Adrenal gland (tissue), 5 donors: ENCODE data around the gene NCOA1.

Experiments
- CTCF ChIP-seq, 6 experiments: fragments of 450-650 bp in 4 of 6; fragments of 200-600 bp in 2 of 6; sonication (generic) in 1 of 6; IDR thresholded peaks; 1 replicate in 5 of 6; 2 replicates in 1 of 6; pipeline versions ENCODE4 v1.5.1 to v1.8.0; 2016 to 2021; ENCODE audit warnings: antibody characterized with exemption in 6 of 6, mild to moderate bottlenecking in 2 of 6, moderate library complexity in 1 of 6
- POLR2A ChIP-seq, 2 donors: fragments of 450-650 bp; IDR thresholded peaks; one replicate each; pipeline ENCODE4 v1.6.1; 2017; ENCODE audit warnings: antibody characterized with exemption in 2 of 2, mild to moderate bottlenecking in 2 of 2, moderate library complexity in 1 of 2
- donor health status: DM: no; HTN: no; CAD: no.

DNA sequence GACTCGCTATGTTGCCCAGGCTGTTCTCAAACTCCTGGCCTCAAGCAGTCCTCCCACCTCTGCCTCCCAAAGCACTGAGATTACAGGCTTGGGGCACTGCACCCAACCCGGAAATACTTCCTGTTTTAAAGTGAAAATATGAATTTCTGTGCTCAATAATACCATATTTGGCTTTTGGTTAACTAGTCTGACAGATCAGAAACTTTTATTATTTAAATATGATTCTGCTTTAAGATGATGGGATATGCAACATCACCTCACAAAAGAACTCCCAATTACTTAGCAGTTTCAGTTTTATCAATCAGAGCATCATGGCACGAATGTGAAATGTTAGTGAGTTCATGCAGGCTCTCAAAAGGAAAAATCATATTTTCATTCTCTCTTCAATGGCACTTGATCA is 181.5 kb downstream of the NCOA1 start:
- TF ChIP-seq POLR2A (IDR thresholded peaks at IDR 0.05) (no peak), CTCF (IDR thresholded peaks at IDR 0.05) (no peak)
